A549 (cell line): ENCODE measurements around the gene AFAP1. TPM values are rescaled to one million over a fixed set of nuclear protein-coding genes. Genes with fewer than 3 reads are reported as not detected.

Experiments used
- ATAC-seq, 2 experiments: fragments of 200-7000 bp in 1 of 2; fragments of >200 bp in 1 of 2; cut with Nextera tagmentation in 1 of 2; cut with Tn5 transposase in 1 of 2; 3 replicates each; pipeline versions ENCODE4 v1.8.0 to v1.9.1; 2018 to 2020; ENCODE audit warnings: mild to moderate bottlenecking in 1 of 2, moderate library complexity in 1 of 2
- CTCF ChIA-PET: fragments of 300-600 bp; sonication (Branson Sonifier 250); formaldehyde crosslinking; extraction: SDS; loops from one replicate; lab custom pipeline; 2021; ENCODE audit warnings: antibody characterized with exemption, inconsistent platforms; lab: Yijun Ruan, JAX
- POLR2A ChIA-PET: fragments of 350-600 bp; formaldehyde crosslinking; extraction: SDS; loops from one replicate; lab custom pipeline; 2021; ENCODE audit warnings: antibody characterized with exemption, inconsistent platforms; lab: Yijun Ruan, JAX
- DNase-seq, 2 experiments: peaks; one replicate each; pipeline versions ENCODE4 v3.0.0 to v3.0.0-alpha.2; 2011 to 2016; ENCODE audit warnings: low read depth in 1 of 2, low spot score in 1 of 2
- FAIRE-seq: peaks from 2 replicates; lab custom pipeline; 2011; peaks lifted over from hg19 to GRCh38; lab: Jason Lieb, UNC
- H3K27ac ChIP-seq, 2 experiments: fragments of >200 bp; sonication (Bioruptor Twin); formaldehyde crosslinking; 3 replicates each; pipeline ENCODE4 v1.5.1; 2016 to 2017
- H3K4me1 ChIP-seq: fragments of >200 bp; sonication (Bioruptor Twin); formaldehyde crosslinking; 3 replicates; pipeline ENCODE4 v1.6.1; 2016
- H3K4me2 ChIP-seq: fragments of >200 bp; sonication (Bioruptor Twin); formaldehyde crosslinking; 3 replicates; pipeline ENCODE4 v1.6.1; 2016
- H3K4me3 ChIP-seq: fragments of >200 bp; sonication (Bioruptor Twin); formaldehyde crosslinking; 3 replicates; pipeline ENCODE4 v1.5.1; 2016
- H3K9me3 ChIP-seq: fragments of >200 bp; sonication (Bioruptor Twin); formaldehyde crosslinking; 3 replicates; pipeline ENCODE4 v1.6.1; 2016
- CBX2 ChIP-seq: fragments of 200-600 bp; sonication (generic); IDR thresholded peaks from 2 replicates; pipeline ENCODE4 v1.6.1; 2016; ENCODE audit warnings: low read depth, mild to moderate bottlenecking, borderline replicate concordance
- CEBPB ChIP-seq, 2 experiments: fragments of >200 bp in 1 of 2; sonication (Bioruptor Twin) in 1 of 2; formaldehyde crosslinking in 1 of 2; IDR thresholded peaks; 2 replicates each; pipeline ENCODE4 v1.6.1; 2012 to 2016
- CHD2 ChIP-seq: fragments of 150-350 bp; IDR thresholded peaks from 2 replicates; pipeline ENCODE4 v1.6.1; 2014; ENCODE audit warnings: low read length; ENCODE audit not compliant: partially characterized antibody
- EHF ChIP-seq: fragments of 250-450 bp; sonication (Bioruptor Pico); IDR thresholded peaks from 2 replicates; pipeline ENCODE4 v1.5.0; 2020; ENCODE audit warnings: mild to moderate bottlenecking
- EHMT2 ChIP-seq: fragments of 200-600 bp; sonication (generic); IDR thresholded peaks from 2 replicates; pipeline ENCODE4 v1.6.1; 2016; ENCODE audit warnings: antibody characterized with exemption, low read depth, mild to moderate bottlenecking, moderate library complexity
- ESRRA ChIP-seq: fragments of 150-350 bp; IDR thresholded peaks from 2 replicates; pipeline ENCODE4 v1.6.1; 2014; ENCODE audit warnings: mild to moderate bottlenecking, low read length, borderline replicate concordance
- FOXS1 ChIP-seq: fragments of 250-450 bp; sonication (Bioruptor Pico); IDR thresholded peaks from 2 replicates; pipeline ENCODE4 v1.5.0; 2020; ENCODE audit warnings: mild to moderate bottlenecking, moderate library complexity
- GATA3 ChIP-seq: IDR thresholded peaks from 2 replicates; pipeline ENCODE4 v1.6.1; 2012; ENCODE audit warnings: borderline replicate concordance
- HDAC2 ChIP-seq: fragments of 200-600 bp; sonication (generic); IDR thresholded peaks from 2 replicates; pipeline ENCODE4 v1.6.1; 2016
- HEYL ChIP-seq: fragments of 250-450 bp; sonication (Bioruptor Pico); IDR thresholded peaks from 2 replicates; pipeline ENCODE4 v1.8.0; 2021; ENCODE audit warnings: mild to moderate bottlenecking, moderate library complexity
- KDM5A ChIP-seq: fragments of 200-600 bp; sonication (generic); IDR thresholded peaks from 2 replicates; pipeline ENCODE4 v1.6.1; 2016; ENCODE audit warnings: antibody characterized with exemption, mild to moderate bottlenecking
- MAFK ChIP-seq: fragments of 450-650 bp; IDR thresholded peaks from 2 replicates; pipeline ENCODE4 v1.6.1; 2014; ENCODE audit not compliant: partially characterized antibody
- MAZ ChIP-seq: fragments of 150-350 bp; IDR thresholded peaks from 2 replicates; pipeline ENCODE4 v1.6.1; 2014; ENCODE audit warnings: antibody characterized with exemption, low read depth, low read length, borderline replicate concordance
- NPAS2 ChIP-seq: fragments of 250-450 bp; sonication (Bioruptor Pico); IDR thresholded peaks from 2 replicates; pipeline ENCODE4 v1.8.0; 2022; ENCODE audit warnings: mild to moderate bottlenecking, moderate library complexity, borderline replicate concordance
- PHF8 ChIP-seq: fragments of 200-600 bp; sonication (generic); IDR thresholded peaks from 2 replicates; pipeline ENCODE4 v1.6.1; 2016; ENCODE audit warnings: low read depth, mild to moderate bottlenecking, antibody characterized with exemption, moderate library complexity, borderline replicate concordance
- POLR2A ChIP-seq: IDR thresholded peaks from 2 replicates; pipeline ENCODE4 v1.6.1; 2012; ENCODE audit warnings: mild to moderate bottlenecking, low read length
- POLR2AphosphoS2 ChIP-seq: conservative IDR thresholded peaks from 2 replicates; pipeline ENCODE4 v1.6.1; 2012; ENCODE audit warnings: low read length, improper control_type of control experiment, inconsistent platforms
- RARB ChIP-seq: fragments of 250-450 bp; sonication (Bioruptor Pico); IDR thresholded peaks from 2 replicates; pipeline ENCODE4 v1.8.0; 2021; ENCODE audit warnings: mild to moderate bottlenecking, moderate library complexity
- RCOR1 ChIP-seq: fragments of 150-350 bp; IDR thresholded peaks from 2 replicates; pipeline ENCODE4 v1.6.1; 2014; ENCODE audit warnings: antibody characterized with exemption, low read length, low read depth
- RFX5 ChIP-seq: fragments of 450-650 bp; IDR thresholded peaks from 2 replicates; pipeline ENCODE4 v1.7.1; 2014; ENCODE audit warnings: antibody characterized with exemption, mild to moderate bottlenecking, moderate library complexity
- SREBF2 ChIP-seq: fragments of 450-650 bp; IDR thresholded peaks from 2 replicates; pipeline ENCODE4 v1.6.1; 2014; ENCODE audit warnings: mild to moderate bottlenecking, moderate library complexity
- TFCP2L1 ChIP-seq: fragments of 250-450 bp; sonication (Bioruptor Pico); IDR thresholded peaks from 2 replicates; pipeline ENCODE4 v1.5.0; 2021; ENCODE audit warnings: mild to moderate bottlenecking
- TP53 ChIP-seq: fragments of 250-450 bp; sonication (Bioruptor Pico); IDR thresholded peaks from 2 replicates; pipeline ENCODE4 v1.5.0; 2021; ENCODE audit warnings: mild to moderate bottlenecking, moderate library complexity
- ZC3H11A ChIP-seq: fragments of 450-650 bp; IDR thresholded peaks from 2 replicates; pipeline ENCODE4 v1.6.1; 2014; ENCODE audit warnings: antibody characterized with exemption, mild to moderate bottlenecking
- ZNF302 ChIP-seq: fragments of 250-450 bp; sonication (Bioruptor Pico); IDR thresholded peaks from 2 replicates; pipeline ENCODE4 v1.9.0; 2021; ENCODE audit warnings: inconsistent platforms, mild to moderate bottlenecking, moderate library complexity
- WGBS: methylation state at CpG from one replicate; pipeline ENCODE4 v1.1.6; 2017; ENCODE audit errors: missing lambda C conversion rate; 5-methylcytosine and 5-hydroxymethylcytosine counted together
- polyA plus RNA-seq, 4 experiments: library from polyadenylated mRNA; depleted of rRNA in 3 of 4; stranded (reverse); fragments of >200 nt; fragmentation: RNase III in 1 of 4; extraction: RNeasy Plus Mini Kit Qiagen cat#74134 plus additional on column Dnase treatment in 1 of 4; gene quantifications; 2 replicates in 3 of 4; 3 replicates in 1 of 4; pipeline ENCODE4 v1.2.3, GENCODE V29; 2011 to 2017
- TF ChIP-seq, protein P1 (sequence below): fragments of 250-450 bp; sonication (Bioruptor Pico); IDR thresholded peaks from 2 replicates; pipeline ENCODE4 v1.5.0; 2020; ENCODE audit warnings: low read depth, mild to moderate bottlenecking, moderate library complexity

The AFAP1 gene
- polyA plus RNA-seq, 2 of the 4 experiments (the other 2 are of a cell fraction): 25.4 to 29.6 TPM

DNA sequence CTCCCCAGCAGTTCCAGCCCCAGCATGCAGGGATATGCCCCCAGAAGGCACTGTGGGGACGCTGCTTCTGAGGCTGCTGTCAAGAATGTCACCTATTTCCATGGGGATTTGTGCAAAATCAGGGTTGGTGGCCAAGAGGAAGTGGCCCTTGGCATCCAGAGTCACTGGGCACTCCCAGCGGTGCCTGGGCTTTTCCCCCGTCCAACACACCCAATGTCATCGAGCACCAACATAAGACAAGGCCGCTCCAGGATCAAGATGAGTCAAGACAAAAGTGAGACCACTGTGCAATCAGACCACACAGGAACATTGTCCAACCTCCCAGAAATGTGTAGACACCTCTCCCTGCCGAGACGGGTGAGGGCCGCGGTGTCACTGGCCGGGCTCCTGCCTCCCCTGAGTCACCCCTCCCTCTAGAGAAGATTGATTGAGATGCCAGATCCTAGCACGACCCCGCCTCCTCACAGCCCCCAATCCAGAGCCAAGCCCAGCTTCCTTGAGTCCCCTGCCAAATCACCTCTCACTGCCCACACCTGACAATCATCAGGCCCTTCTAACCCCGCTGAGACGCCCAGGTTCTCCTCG, 194.3 kb downstream of the AFAP1 start:
- DNase-seq (no peak), ATAC-seq (no peak), FAIRE-seq (no peak)
- whole genome bisulfite sequencing: 86% methylated on average over 13 of the region's 15 CpGs
- H3K9me3 ChIP-seq: no peaks in the 10 kb centered on the region
- ChIA-PET CTCF (interaction anchor here (0.6 kb wide), 1 partner anchor 347 kb away, joined by 3 read pairs; no protein-coding TSS in a partner anchor), POLR2A (no interaction called here)
- H3K4me1 ChIP-seq: peaks cover 16% of the 10 kb centered on the region
- H3K4me3 ChIP-seq: no peak overlapping the region
- H3K27ac ChIP-seq: peak overlapping the region in 1 of 2 experiments; percentile 26; a peak in 2 of 6 replicates
- H3K4me2 ChIP-seq: no peak overlapping the region
- TF ChIP-seq CBX2 (no peak), ZNF302 (CRISPR knock-in tag) (no peak), RCOR1 (no peak), PHF8 (no peak), HEYL (CRISPR knock-in tag) (no peak), TP53 (no peak), NPAS2 (no peak), GATA3 (no peak)

DNA sequence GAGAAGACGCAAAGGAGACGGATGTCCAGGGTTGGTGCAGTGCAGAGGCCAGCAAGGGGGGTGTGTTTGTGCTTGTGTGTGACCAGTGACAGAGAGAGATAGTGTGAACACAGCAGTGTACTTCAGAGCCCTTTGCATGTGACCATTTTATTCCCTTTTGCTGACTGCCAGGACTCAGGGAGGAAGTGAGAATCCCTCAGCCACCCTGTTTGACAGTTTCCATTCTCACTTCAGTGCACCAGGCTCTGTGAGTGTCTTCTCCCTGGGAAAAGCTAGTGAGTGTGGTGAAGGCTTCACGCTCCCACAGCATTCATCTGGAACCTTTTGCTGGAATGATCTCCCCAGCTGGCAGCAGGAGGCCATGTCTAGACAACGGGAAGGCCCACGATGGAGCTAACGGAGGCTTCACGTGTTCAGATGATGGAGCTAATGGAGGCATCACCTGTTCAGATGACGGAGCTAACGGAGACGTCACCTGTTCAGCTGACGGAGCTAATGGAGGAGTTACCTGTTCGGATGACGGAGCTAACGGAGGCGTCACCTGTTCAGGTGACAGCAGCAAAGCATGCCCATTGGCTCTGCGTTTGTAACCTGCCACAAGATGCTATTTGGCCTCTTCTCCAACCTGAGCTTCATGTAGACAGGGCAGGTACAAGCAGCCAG, 195.4 kb downstream of the AFAP1 start:
- no peak for FAIRE-seq
- DNase-seq: no peak
- H3K4me3 ChIP-seq: no peak overlapping the region
- ChIA-PET CTCF (no interaction called here), POLR2A (no interaction called here)
- H3K27ac ChIP-seq: peak overlapping the region in 1 of 2 experiments; percentile 43; a peak in 1 of 6 replicates
- H3K4me1 ChIP-seq: peaks cover 6% of the 10 kb centered on the region
- TF ChIP-seq POLR2A (no peak), EHF (CRISPR knock-in tag) (no peak), MAZ (no peak), RFX5 (no peak), POLR2AphosphoS2 (no peak), ESRRA (no peak), SREBF2 (no peak), CEBPB (IDR thresholded peaks at IDR 0.05) (no peak), PHF8 (no peak), ZC3H11A (no peak), CHD2 (no peak), RCOR1 (no peak), HDAC2 (no peak), TFCP2L1 (CRISPR knock-in tag) (no peak), RARB (CRISPR knock-in tag) (no peak), EHMT2 (no peak), MAFK (no peak), KDM5A (no peak)
- TF ChIP-seq, protein P1, sequence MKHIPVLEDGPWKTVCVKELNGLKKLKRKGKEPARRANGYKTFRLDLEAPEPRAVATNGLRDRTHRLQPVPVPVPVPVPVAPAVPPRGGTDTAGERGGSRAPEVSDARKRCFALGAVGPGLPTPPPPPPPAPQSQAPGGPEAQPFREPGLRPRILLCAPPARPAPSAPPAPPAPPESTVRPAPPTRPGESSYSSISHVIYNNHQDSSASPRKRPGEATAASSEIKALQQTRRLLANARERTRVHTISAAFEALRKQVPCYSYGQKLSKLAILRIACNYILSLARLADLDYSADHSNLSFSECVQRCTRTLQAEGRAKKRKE (CRISPR knock-in tag): no peak
- TF ChIP-seq, all 56 proteins: peak for 0
- no peak overlapping the region for H3K4me2 ChIP-seq
- WGBS: 84% methylated on average over 16 of the region's 16 CpGs
- no peaks in the 10 kb centered on the region for H3K9me3 ChIP-seq
- no peak for ATAC-seq

GRCh38 chr4:7742807-7743280, 196.8 kb downstream of the AFAP1 start:
- TF ChIP-seq RFX5 (no peak), FOXS1 (CRISPR knock-in tag) (no peak)
- Histone ChIP-seq H3K4me3 (no peak overlapping the region), H3K9me3 (no peaks in the 10 kb centered on the region), H3K4me1 (no peaks in the 10 kb centered on the region), H3K4me2 (no peak overlapping the region), H3K27ac (no peak overlapping the region)
- DNase-seq (no peak), FAIRE-seq (no peak), ATAC-seq (no peak)
- POLR2A ChIA-PET: no interaction called here
- CTCF ChIA-PET: no interaction called here
- 79% methylated on average over 8 of the region's 8 CpGs for WGBS
